GM10266 (cell line): ENCODE results near the gene SSH2.
"Not testable (repeated sequence)": the region's sequence is repeated elsewhere in the genome, so short reads cannot be mapped to it uniquely, and the experiment has no call there.

ENCODE experiments used
- DNase-seq: peaks from one replicate; pipeline ENCODE4 v3.0.0; 2012; ENCODE audit errors: extremely low spot score
- CTCF ChIP-seq: IDR thresholded peaks from 2 replicates; pipeline ENCODE4 v1.5.1; 2012; ENCODE audit warnings: mild to moderate bottlenecking, low read depth; ENCODE audit not compliant: control insufficient read depth, insufficient read depth; ENCODE audit errors: missing control alignments

The SSH2 gene

GRCh38 chr17:29862127-29862526, 67.9 kb downstream of the SSH2 start:
- no peak for DNase-seq
- no peak for TF ChIP-seq CTCF

- DNase-seq: not testable (repeated sequence)
These were observed 70.6 kb downstream of the SSH2 start for GRCh38 chr17:29859445-29859844.

DNA sequence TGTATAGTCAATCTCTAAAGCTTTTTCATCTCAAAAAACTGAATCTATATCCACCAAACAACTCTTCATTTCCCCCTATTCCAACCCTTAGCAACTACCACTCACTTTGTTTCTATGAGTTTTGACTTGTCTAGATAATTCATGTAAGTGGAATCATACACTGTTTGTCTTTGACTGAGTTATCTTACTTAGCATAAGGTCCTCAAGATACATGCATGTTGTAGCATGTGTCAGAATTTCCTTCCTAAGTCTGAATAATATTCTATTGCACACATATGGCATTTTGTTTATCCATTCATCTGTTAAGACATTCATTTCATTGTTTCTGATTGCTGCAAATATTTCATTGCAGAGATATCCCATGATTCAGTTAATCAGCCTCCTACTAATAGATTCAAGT, 72.2 kb downstream of the SSH2 start:
- no peak for TF ChIP-seq CTCF

GRCh38 chr17:29857105-29857504, 72.9 kb downstream of the SSH2 start:
- DNase-seq: not testable (repeated sequence)

More for the DNA sequence above, 72.2 kb downstream of the SSH2 start:
- DNase-seq: no peak

DNA sequence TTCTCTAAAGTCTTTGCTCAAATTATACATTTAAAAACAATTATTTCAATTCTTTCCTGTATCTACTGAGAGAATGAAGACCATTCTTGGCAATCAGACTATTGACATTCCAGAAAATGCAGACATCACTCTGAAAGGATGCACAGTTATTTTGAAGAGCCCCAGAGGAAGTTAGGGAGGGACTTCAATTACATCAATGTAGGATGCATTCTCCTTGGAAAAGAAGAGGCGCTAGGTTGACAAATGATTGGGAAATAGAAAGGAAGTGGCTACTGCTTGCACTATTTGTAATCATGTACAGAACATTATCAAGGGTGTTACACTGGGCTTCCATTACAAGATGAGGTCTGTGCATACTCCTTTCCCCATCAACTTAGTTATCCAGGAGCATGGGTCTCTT, 74.3 kb downstream of the SSH2 start:
- DNase-seq: no peak
- no peak for TF ChIP-seq CTCF

DNA sequence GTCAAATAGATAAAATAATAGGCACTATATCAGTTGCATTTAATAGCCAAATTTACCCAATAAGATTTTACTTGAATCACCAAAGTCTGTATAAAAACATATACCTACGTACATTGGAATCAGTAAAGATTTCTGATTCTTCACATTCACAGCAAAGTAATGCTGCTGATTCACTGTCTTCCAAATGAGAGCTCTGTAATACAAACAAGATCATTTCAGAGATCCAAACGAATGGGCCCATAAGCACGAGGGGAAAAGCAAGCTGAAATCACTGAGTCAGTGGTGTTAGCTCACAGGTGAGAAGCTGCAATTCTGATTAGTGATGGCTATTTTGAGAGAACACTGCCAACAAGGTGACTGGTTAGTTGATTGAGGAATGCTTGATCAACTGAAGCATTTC, 81.3 kb downstream of the SSH2 start:
- TF ChIP-seq CTCF: no peak
- DNase-seq: no peak

GRCh38 chr17:29847527-29848400, 82.3 kb downstream of the SSH2 start:
- TF ChIP-seq CTCF: no peak
- no peak for DNase-seq

DNA sequence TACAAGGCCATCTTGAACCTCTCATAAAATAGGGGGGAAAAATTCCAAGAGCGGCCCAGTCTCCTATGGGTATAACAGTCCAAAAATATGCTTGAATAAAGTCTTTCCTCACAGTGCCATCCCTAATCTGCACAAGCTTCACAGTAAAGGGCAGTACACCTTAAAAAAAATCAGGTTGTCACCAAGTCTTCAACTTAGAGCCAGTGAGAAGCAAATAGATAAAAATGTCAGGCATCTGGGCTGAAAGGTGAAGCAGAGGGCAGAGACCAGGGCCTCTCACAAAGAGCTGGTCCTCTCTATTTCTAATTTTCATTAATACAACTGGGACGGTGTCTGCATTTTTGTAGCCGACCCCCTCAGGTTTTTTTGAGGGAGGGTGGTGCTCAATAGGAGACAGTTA, 82.9 kb downstream of the SSH2 start:
- DNase-seq: no peak
- no peak for TF ChIP-seq CTCF
